Thymus (tissue), 14 donors: ENCODE measurements around the gene DCDC2B. TPM values are rescaled to one million over a fixed set of nuclear protein-coding genes. Genes with fewer than 3 reads are reported as not detected.
"Not testable (repeated sequence)": the region's sequence is repeated elsewhere in the genome, so short reads cannot be mapped to it uniquely, and the experiment has no call there.

ENCODE experiments used
- DNase-seq, 9 donors: peaks; one replicate each; pipeline ENCODE4 v3.0.0-alpha.2; 2013; ENCODE audit warnings: low spot score in 9 of 9, low read depth in 6 of 9, missing footprints in 1 of 9
- H3K27ac ChIP-seq, 2 donors: one replicate each; pipeline ENCODE4 v1.5.1; 2013; ENCODE audit warnings: control low read depth in 1 of 2, low read depth in 1 of 2, low read length in 1 of 2, mild to moderate bottlenecking in 1 of 2, moderate library complexity in 1 of 2
- H3K27me3 ChIP-seq, 2 donors: one replicate each; pipeline ENCODE4 v1.5.1; 2013; ENCODE audit warnings: low read length in 1 of 2; ENCODE audit not compliant: control insufficient read depth in 2 of 2, insufficient read depth in 1 of 2
- H3K36me3 ChIP-seq, 2 donors: one replicate each; pipeline ENCODE4 v1.5.1; 2013; ENCODE audit warnings: low read length in 1 of 2, mild to moderate bottlenecking in 1 of 2, moderate library complexity in 1 of 2; ENCODE audit not compliant: control insufficient read depth in 2 of 2, insufficient read depth in 2 of 2
- H3K4me1 ChIP-seq, 2 donors: one replicate each; pipeline ENCODE4 v1.5.1; 2013; ENCODE audit warnings: low read length in 2 of 2; ENCODE audit not compliant: control insufficient read depth in 2 of 2, insufficient read depth in 2 of 2
- H3K4me3 ChIP-seq, 2 donors: one replicate each; pipeline ENCODE4 v1.5.1; 2013; ENCODE audit warnings: low read length in 2 of 2, control low read depth in 1 of 2, mild to moderate bottlenecking in 1 of 2
- H3K9me3 ChIP-seq, 2 donors: one replicate each; pipeline ENCODE4 v1.5.1; 2013; ENCODE audit warnings: low read length in 1 of 2, mild to moderate bottlenecking in 1 of 2; ENCODE audit not compliant: control insufficient read depth in 2 of 2, insufficient read depth in 1 of 2
- WGBS: extraction: QIAGEN DNeasy Blood & Tissue Kit; methylation state at CpG from one replicate; pipeline ENCODE4 v1.1.7; 2013; 5-methylcytosine and 5-hydroxymethylcytosine counted together
- long read RNA-seq, 10 donors: transcript quantifications; one replicate each; lab custom pipeline, GENCODE V29; 2026
- polyA plus RNA-seq: library from polyadenylated mRNA; stranded (reverse); fragments of 200-250 nt; gene quantifications from one replicate; pipeline ENCODE4 v1.2.3, GENCODE V29; 2013
- total RNA-seq: library from RNA; stranded (reverse); fragments of 120-200 nt; gene quantifications from one replicate; pipeline ENCODE4 v1.2.4, GENCODE V29; 2013
- donor health status: healthy.

Gene DCDC2B
- not detected for total RNA-seq
- 0.09 TPM for polyA plus RNA-seq
- long read RNA-seq, donor 1 = 0 reads
- long read RNA-seq, donor 2 = 0 reads
- long read RNA-seq, donor 3 = 0 reads
- long read RNA-seq, donor 4 = 0 reads
- long read RNA-seq, donor 5, partial matches to known transcripts = 5 of 5 reads
- long read RNA-seq, donor 5, other reads (novel, unspliced or antisense) = 0 of 5 reads
- long read RNA-seq, donor 6 = 0 reads
- long read RNA-seq, donor 7 = 0 reads
- long read RNA-seq, donor 8 = 0 reads
- long read RNA-seq, donor 9 = 0 reads
- long read RNA-seq, donor 10 = 0 reads

DNA sequence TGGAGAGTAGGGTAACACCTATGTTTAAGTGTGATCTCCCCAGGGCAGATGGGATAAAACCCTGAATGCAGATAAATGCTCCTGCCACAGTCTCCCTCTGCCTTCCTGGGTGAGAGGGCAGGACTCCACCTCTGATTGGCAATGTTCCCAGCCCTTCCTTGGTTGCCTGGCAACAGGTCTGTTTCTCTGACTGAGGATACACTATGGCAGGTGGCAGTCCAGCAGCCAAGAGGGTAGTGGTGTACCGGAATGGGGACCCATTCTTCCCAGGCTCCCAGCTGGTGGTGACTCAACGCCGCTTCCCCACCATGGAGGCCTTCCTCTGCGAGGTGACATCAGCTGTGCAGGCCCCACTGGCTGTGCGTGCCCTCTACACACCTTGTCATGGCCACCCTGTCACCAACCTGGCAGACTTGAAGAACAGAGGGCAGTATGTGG is at the start of gene DCDC2B:
Gene DCDC2B (plus strand): TSS at position 199 of the 438 bp plus-strand sequence. CDS start 5 bp downstream, at position 204.
- DNase-seq = no peak
- H3K27me3 ChIP-seq = no peaks in the 10 kb centered on the region
- 94% methylated on average over 5 of the region's 5 CpGs for WGBS
- no peak within 1 kb of the TSS for H3K4me3 ChIP-seq
- no peak within 1 kb of the TSS for H3K27ac ChIP-seq
- peaks cover 7 to 16% of the 10 kb centered on the region in 2 donors for H3K36me3 ChIP-seq
- H3K4me1 ChIP-seq = peaks cover 6 to 15% of the 10 kb centered on the region in 2 donors
- no peaks in the 10 kb centered on the region for H3K9me3 ChIP-seq

- Histone ChIP-seq H3K27ac (no peak overlapping the region), H3K9me3 (no peaks in the 10 kb centered on the region), H3K4me1 (no peaks in the 10 kb centered on the region), H3K4me3 (no peak overlapping the region), H3K36me3 (peaks cover 68 to 82% of the 10 kb centered on the region in 2 donors), H3K27me3 (no peaks in the 10 kb centered on the region)
- 97% methylated on average over 3 of the region's 3 CpGs for WGBS
- DNase-seq = no peak
Measured at GRCh38 chr1:32159189-32159588, 49.7 kb upstream of the DCDC2B start.

- Histone ChIP-seq H3K4me3 (no peak overlapping the region), H3K36me3 (peaks cover 54 to 80% of the 10 kb centered on the region in 2 donors), H3K9me3 (no peaks in the 10 kb centered on the region), H3K27ac (no peak overlapping the region), H3K27me3 (no peaks in the 10 kb centered on the region), H3K4me1 (no peaks in the 10 kb centered on the region)
- DNase-seq = no peak
- 96% methylated on average over 2 of the region's 2 CpGs for WGBS
Measured at GRCh38 chr1:32163405-32163804, 45.5 kb upstream of the DCDC2B start.

- H3K4me1 ChIP-seq, H3K9me3 ChIP-seq, H3K27ac ChIP-seq, H3K4me3 ChIP-seq, H3K27me3 ChIP-seq, DNase-seq: not testable (repeated sequence)
- peaks cover 54 to 78% of the 10 kb centered on the region in 2 donors for H3K36me3 ChIP-seq
- 97% methylated on average over 10 of the region's 10 CpGs for WGBS
Measured at GRCh38 chr1:32165633-32166032, 43.3 kb upstream of the DCDC2B start.

GRCh38 chr1:32170991-32171390 is 37.9 kb upstream of the DCDC2B start:
- peaks cover 48 to 78% of the 10 kb centered on the region in 2 donors for H3K36me3 ChIP-seq
- H3K27me3 ChIP-seq = no peaks in the 10 kb centered on the region
- no peak overlapping the region for H3K27ac ChIP-seq
- DNase-seq = no peak
- 95% methylated on average over 4 of the region's 4 CpGs for WGBS
- no peaks in the 10 kb centered on the region for H3K9me3 ChIP-seq
- H3K4me3 ChIP-seq = no peak overlapping the region
- peaks cover 14 to 18% of the 10 kb centered on the region in 2 donors for H3K4me1 ChIP-seq

DNA sequence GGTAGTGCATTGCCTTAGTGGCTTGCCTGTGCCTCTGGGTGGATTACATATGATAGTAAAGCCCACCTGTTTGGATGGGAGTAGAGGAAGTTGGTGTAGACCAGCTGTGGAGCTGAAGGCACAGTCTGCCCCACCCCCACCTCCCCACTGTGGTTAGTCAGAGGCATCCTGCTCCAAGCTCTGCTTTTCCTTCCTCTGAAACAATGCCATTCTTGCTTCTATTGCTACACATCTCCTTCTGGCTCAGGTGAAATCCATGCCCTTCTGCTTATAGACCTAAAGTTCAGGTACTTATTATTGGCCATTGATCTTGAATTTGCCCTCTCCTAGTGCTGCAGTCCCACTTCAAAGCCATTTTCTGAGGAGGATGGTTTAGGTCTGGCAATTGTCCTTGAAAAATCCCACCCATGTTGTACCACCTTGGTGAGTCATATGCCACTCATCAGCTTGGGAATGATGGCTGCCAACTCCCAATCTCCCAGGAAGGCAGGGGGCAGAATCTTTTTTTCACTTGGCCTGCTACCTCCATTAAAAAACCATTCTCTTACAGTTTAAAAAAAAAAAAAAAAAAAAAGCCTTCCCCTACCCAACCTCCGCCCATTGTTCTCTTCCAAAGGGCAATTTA is 36.2 kb upstream of the DCDC2B start:
- peak; percentile 57 to 89 (median 69) for DNase-seq
- H3K36me3 ChIP-seq = peaks cover 34 to 67% of the 10 kb centered on the region in 2 donors
- peak overlapping the region in 1 of 2 donors; percentile 60 for H3K27ac ChIP-seq
- 96% methylated on average over 1 of the region's 1 CpG for WGBS
- peaks cover 14 to 18% of the 10 kb centered on the region in 2 donors for H3K4me1 ChIP-seq
- H3K9me3 ChIP-seq = no peaks in the 10 kb centered on the region
- no peaks in the 10 kb centered on the region for H3K27me3 ChIP-seq
- H3K4me3 ChIP-seq = no peak overlapping the region

DNA sequence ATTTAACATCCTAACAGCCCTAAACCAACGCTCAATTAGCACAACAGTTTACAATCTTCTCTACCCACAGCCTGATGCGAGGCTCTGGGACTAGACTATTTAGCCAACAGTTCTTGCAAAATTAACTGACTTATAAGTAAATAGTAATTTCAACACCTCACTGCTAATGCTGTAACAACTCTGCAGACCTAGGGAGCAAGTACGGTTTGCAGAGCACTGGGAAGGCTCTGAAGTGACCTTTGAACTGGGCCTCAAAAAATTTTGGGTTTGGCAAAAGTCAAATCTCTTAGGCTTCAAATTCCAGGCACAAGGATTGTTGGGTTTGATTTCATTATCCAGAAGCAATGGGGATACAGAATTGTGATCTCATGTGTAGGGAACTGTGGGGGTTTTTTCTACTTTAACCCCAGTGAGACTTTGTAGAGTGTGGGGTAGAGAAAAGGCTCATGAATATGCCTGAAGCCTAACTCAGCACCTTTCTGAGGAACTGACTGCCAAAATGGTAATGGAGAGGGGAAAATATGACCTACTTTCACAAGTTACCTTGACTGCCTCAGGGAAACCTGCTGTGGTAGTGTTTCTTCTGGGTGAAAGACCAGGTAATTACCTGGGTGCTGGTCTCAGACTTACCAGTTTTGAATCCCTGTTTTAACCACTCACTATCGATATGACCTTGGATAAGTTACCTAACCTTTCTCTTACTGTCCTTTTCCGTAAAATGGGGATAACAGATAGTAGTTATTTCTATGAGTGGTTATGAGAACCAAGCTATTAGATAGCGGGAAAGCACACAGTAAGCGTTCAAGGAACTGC is 30.3 kb upstream of the DCDC2B start:
- H3K4me1 ChIP-seq = peaks cover 10 to 24% of the 10 kb centered on the region in 2 donors

GRCh38 chr1:32179193-32179442 is 29.8 kb upstream of the DCDC2B start:
- peaks cover 24 to 28% of the 10 kb centered on the region in 2 donors for H3K36me3 ChIP-seq
- no peaks in the 10 kb centered on the region for H3K27me3 ChIP-seq
- no peaks in the 10 kb centered on the region for H3K9me3 ChIP-seq
- no peak for DNase-seq
- peak overlapping the region; percentile 56 to 86 for H3K27ac ChIP-seq
- WGBS = 50% methylated on average over 7 of the region's 7 CpGs
- H3K4me3 ChIP-seq = peak overlapping the region; percentile 83 to 88
- peaks cover 10 to 25% of the 10 kb centered on the region in 2 donors for H3K4me1 ChIP-seq

More for the DNA sequence above, 30.3 kb upstream of the DCDC2B start:
- Histone ChIP-seq H3K9me3 (no peaks in the 10 kb centered on the region), H3K4me3 (peak overlapping the region in 1 of 2 donors; percentile 83), H3K27ac (peak overlapping the region; percentile 25 to 86), H3K27me3 (no peaks in the 10 kb centered on the region), H3K36me3 (peaks cover 19 to 27% of the 10 kb centered on the region in 2 donors)
- WGBS = 96% methylated on average over 7 of the region's 7 CpGs
- no peak for DNase-seq
